DOHH2 (cell line): ENCODE results near the gene IL1RL2.

Experiments
- EZH2phosphoT487 ChIP-seq: fragments of 200-600 bp; sonication (generic); IDR thresholded peaks from 2 replicates; pipeline ENCODE4 v1.6.1; 2017; ENCODE audit warnings: borderline replicate concordance, mild to moderate bottlenecking, antibody characterized with exemption, low read length, moderate library complexity, mixed read lengths
- TF ChIP-seq, protein P1 (sequence below): fragments of 200-600 bp; sonication (generic); IDR thresholded peaks from one replicate; pipeline ENCODE4 v1.5.1; 2014; ENCODE audit warnings: antibody characterized with exemption, mild to moderate bottlenecking, low read depth, low read length; ENCODE audit not compliant: poor library complexity, severe bottlenecking

DNA sequence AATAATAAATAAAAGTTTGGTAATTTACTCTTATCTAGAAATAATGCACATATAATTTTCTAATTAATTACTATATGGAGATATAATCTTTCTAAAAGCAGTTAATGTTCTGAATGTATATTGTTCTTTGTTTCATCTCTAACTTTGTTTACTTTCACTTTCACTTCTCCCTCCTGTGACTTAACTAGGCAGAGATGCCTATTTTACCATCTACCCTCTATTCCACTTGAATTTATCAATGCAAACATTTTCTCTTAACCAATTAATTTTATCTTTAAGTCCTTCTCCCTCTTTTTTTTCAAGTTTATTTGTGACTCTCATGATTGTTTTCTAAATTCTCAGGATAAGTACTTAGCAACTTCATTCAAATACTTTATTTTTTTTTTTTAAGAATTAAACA lies 69.5 kb downstream of the IL1RL2 start:
- TF ChIP-seq, protein P1, sequence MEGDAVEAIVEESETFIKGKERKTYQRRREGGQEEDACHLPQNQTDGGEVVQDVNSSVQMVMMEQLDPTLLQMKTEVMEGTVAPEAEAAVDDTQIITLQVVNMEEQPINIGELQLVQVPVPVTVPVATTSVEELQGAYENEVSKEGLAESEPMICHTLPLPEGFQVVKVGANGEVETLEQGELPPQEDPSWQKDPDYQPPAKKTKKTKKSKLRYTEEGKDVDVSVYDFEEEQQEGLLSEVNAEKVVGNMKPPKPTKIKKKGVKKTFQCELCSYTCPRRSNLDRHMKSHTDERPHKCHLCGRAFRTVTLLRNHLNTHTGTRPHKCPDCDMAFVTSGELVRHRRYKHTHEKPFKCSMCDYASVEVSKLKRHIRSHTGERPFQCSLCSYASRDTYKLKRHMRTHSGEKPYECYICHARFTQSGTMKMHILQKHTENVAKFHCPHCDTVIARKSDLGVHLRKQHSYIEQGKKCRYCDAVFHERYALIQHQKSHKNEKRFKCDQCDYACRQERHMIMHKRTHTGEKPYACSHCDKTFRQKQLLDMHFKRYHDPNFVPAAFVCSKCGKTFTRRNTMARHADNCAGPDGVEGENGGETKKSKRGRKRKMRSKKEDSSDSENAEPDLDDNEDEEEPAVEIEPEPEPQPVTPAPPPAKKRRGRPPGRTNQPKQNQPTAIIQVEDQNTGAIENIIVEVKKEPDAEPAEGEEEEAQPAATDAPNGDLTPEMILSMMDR, result no peak
- TF ChIP-seq EZH2phosphoT487, result no peak
